HepG2 (cell line): ENCODE results near the gene EPN3. TPM values are rescaled to one million over a fixed set of nuclear protein-coding genes. Genes with fewer than 3 reads are reported as not detected.
A peak's percentile ranks its signal among the peaks of the same experiment; 100 is the strongest.

Experiments
- DNMT3B ChIP-seq: conservative IDR thresholded peaks from 2 replicates; pipeline ENCODE4 v1.6.1; 2016; ENCODE audit warnings: missing biosample characterization, control low read depth
- NCOA1 ChIP-seq: sonication (generic); formaldehyde crosslinking; IDR thresholded peaks from 2 replicates; pipeline ENCODE4 v1.9.0; 2021; ENCODE audit warnings: missing genetic modification reagents
- PHF8 ChIP-seq: sonication (generic); formaldehyde crosslinking; IDR thresholded peaks from 2 replicates; pipeline ENCODE4 v1.5.0; 2020; ENCODE audit warnings: missing genetic modification reagents
- RBM22 ChIP-seq: fragments of 200-400 bp; formaldehyde crosslinking; optimal IDR thresholded peaks from 2 replicates; pipeline ENCODE3; 2017; ENCODE audit warnings: mild to moderate bottlenecking, low read length, moderate library complexity
- RFX5 ChIP-seq: IDR thresholded peaks from 2 replicates; pipeline ENCODE4 v1.6.1; 2011; ENCODE audit warnings: low read depth, low read length, improper control_type of control experiment
- SALL1 ChIP-seq: sonication (generic); formaldehyde crosslinking; IDR thresholded peaks from 2 replicates; pipeline ENCODE4 v1.8.0; 2022; ENCODE audit warnings: mild to moderate bottlenecking, missing genetic modification reagents
- SAP130 ChIP-seq: IDR thresholded peaks from 2 replicates; pipeline ENCODE4 v1.6.1; 2016; ENCODE audit warnings: low read depth
- ZNF317 ChIP-seq: sonication (generic); formaldehyde crosslinking; IDR thresholded peaks from 2 replicates; pipeline ENCODE4 v1.5.0; 2020; ENCODE audit warnings: mild to moderate bottlenecking, missing genetic modification reagents
- ZNF557 ChIP-seq: sonication (generic); formaldehyde crosslinking; IDR thresholded peaks from 2 replicates; pipeline ENCODE4 v1.4.0; 2020; ENCODE audit warnings: missing genetic modification reagents
- ZNF558 ChIP-seq: sonication (generic); formaldehyde crosslinking; IDR thresholded peaks from 2 replicates; pipeline ENCODE4 v1.9.0; 2022; ENCODE audit warnings: mild to moderate bottlenecking, missing genetic modification reagents, borderline replicate concordance
- ZNF678 ChIP-seq: sonication (generic); formaldehyde crosslinking; IDR thresholded peaks from 2 replicates; pipeline ENCODE4 v1.4.0; 2020; ENCODE audit warnings: mild to moderate bottlenecking, missing genetic modification reagents
- ZNF746 ChIP-seq: sonication (generic); formaldehyde crosslinking; IDR thresholded peaks from 2 replicates; pipeline ENCODE4 v1.8.0; 2022; ENCODE audit warnings: mild to moderate bottlenecking, missing genetic modification reagents
- polyA plus RNA-seq, 8 experiments: library from polyadenylated mRNA; depleted of rRNA in 3 of 8; stranded (reverse) in 7 of 8; unstranded in 1 of 8; fragments of >200 nt; fragmentation: Illumina TruSeq in 4 of 8; extraction: Trizol in 4 of 8; gene quantifications; 2 replicates each; pipeline versions ENCODE4 v1.2.1 to v1.2.3, GENCODE V29; 2011 to 2016; ENCODE audit warnings: low read depth in 4 of 8, missing spikeins in 1 of 8, mixed read lengths in 1 of 8; ENCODE audit not compliant: insufficient read depth in 1 of 8
- total RNA-seq, 5 experiments: library from RNA; depleted of rRNA; stranded (reverse); fragments of >200 nt; fragmentation: Illumina TruSeq; extraction: Trizol; gene quantifications; 2 replicates each; pipeline ENCODE4 v1.2.3, GENCODE V29; 2016; ENCODE audit warnings: low read depth in 1 of 5
- TF ChIP-seq, protein P1 (sequence below): sonication (generic); formaldehyde crosslinking; IDR thresholded peaks from 2 replicates; pipeline ENCODE4 v1.4.0; 2020; ENCODE audit warnings: missing genetic modification reagents
- TF ChIP-seq, protein P2 (sequence below): sonication (generic); formaldehyde crosslinking; IDR thresholded peaks from 2 replicates; pipeline ENCODE4 v1.5.0; 2020; ENCODE audit warnings: mild to moderate bottlenecking, missing genetic modification reagents
- TF ChIP-seq, protein P3 (sequence below): sonication (generic); formaldehyde crosslinking; conservative IDR thresholded peaks from 2 replicates; pipeline ENCODE4 v1.8.0; 2022; ENCODE audit warnings: missing genetic modification reagents
- TF ChIP-seq, protein P4 (sequence below): IDR thresholded peaks from 2 replicates; pipeline ENCODE4 v1.4.0; 2020; ENCODE audit warnings: mild to moderate bottlenecking, missing genetic modification reagents
- TF ChIP-seq, protein P5 (sequence below), 2 experiments: sonication (generic) in 1 of 2; formaldehyde crosslinking in 1 of 2; IDR thresholded peaks; 2 replicates each; pipeline versions ENCODE4 v1.4.0 to v1.6.1; 2018 to 2020; ENCODE audit warnings: missing genetic modification reagents in 2 of 2, borderline replicate concordance in 1 of 2, low read depth in 1 of 2, mild to moderate bottlenecking in 1 of 2, missing biosample characterization in 1 of 2

Gene EPN3
- total and polyA plus RNA-seq, 2 of the 13 experiments (the other 11 are each of a cell fraction or from before 2014, with no cell fraction given), result 0.11 to 0.95 TPM

DNA sequence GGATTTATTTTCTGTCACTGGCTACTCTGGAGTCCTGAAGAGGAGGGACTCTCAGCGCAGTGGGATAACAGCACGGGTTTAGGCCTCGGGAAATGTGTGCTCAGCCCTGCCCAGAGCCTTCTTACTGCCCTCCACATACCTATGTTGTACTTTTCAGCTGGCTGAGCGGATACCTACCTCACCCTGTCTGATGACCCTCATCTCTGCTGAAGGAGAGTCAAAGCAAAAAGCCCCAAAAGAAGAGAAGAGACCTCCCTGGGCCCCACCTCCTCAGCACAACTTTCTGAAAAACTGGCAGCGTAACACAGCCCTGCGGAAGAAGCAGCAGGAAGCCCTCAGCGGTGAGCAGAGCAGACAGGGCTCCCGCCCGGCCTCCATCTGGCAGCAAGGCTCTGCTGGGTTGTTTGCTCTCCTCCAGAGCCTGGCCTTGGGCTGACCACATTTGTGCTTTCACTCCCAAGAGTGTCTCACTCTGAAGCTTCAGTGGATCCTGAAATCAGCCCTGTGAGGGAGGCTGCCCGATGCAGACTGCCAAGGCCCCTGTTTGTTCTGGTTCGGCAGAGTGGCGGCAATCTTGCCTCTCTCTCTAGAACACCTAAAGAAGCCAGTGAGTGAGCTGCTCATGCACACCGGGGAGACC is 14.0 kb upstream of the EPN3 start (continued):
- TF ChIP-seq, protein P1, sequence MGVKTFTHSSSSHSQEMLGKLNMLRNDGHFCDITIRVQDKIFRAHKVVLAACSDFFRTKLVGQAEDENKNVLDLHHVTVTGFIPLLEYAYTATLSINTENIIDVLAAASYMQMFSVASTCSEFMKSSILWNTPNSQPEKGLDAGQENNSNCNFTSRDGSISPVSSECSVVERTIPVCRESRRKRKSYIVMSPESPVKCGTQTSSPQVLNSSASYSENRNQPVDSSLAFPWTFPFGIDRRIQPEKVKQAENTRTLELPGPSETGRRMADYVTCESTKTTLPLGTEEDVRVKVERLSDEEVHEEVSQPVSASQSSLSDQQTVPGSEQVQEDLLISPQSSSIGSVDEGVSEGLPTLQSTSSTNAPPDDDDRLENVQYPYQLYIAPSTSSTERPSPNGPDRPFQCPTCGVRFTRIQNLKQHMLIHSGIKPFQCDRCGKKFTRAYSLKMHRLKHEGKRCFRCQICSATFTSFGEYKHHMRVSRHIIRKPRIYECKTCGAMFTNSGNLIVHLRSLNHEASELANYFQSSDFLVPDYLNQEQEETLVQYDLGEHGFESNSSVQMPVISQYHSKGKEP (CRISPR knock-in tag), result no peak
- TF ChIP-seq, protein P2, sequence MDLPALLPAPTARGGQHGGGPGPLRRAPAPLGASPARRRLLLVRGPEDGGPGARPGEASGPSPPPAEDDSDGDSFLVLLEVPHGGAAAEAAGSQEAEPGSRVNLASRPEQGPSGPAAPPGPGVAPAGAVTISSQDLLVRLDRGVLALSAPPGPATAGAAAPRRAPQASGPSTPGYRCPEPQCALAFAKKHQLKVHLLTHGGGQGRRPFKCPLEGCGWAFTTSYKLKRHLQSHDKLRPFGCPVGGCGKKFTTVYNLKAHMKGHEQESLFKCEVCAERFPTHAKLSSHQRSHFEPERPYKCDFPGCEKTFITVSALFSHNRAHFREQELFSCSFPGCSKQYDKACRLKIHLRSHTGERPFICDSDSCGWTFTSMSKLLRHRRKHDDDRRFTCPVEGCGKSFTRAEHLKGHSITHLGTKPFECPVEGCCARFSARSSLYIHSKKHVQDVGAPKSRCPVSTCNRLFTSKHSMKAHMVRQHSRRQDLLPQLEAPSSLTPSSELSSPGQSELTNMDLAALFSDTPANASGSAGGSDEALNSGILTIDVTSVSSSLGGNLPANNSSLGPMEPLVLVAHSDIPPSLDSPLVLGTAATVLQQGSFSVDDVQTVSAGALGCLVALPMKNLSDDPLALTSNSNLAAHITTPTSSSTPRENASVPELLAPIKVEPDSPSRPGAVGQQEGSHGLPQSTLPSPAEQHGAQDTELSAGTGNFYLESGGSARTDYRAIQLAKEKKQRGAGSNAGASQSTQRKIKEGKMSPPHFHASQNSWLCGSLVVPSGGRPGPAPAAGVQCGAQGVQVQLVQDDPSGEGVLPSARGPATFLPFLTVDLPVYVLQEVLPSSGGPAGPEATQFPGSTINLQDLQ (CRISPR knock-in tag), result peak; percentile 45; the same call in 1 of the 2 replicates
- TF ChIP-seq SALL1 (CRISPR knock-in tag) (peak; percentile 37; the same call in 1 of the 2 replicates), ZNF558 (CRISPR knock-in tag) (peak; percentile 31; the same call in 1 of the 2 replicates), PHF8 (0 out of 2 replicates have a peak, but pooled peaks have one; percentile 18), DNMT3B (CRISPR knock-in tag) (no peak), RBM22 (no peak), NCOA1 (CRISPR knock-in tag) (no peak), ZNF557 (no peak), RFX5 (no peak), ZNF317 (CRISPR knock-in tag) (no peak), SAP130 (CRISPR knock-in tag) (peak; percentile 36; the same call in 1 of the 2 replicates), ZNF678 (CRISPR knock-in tag) (no peak), ZNF746 (CRISPR knock-in tag) (no peak)
- TF ChIP-seq, protein P3, sequence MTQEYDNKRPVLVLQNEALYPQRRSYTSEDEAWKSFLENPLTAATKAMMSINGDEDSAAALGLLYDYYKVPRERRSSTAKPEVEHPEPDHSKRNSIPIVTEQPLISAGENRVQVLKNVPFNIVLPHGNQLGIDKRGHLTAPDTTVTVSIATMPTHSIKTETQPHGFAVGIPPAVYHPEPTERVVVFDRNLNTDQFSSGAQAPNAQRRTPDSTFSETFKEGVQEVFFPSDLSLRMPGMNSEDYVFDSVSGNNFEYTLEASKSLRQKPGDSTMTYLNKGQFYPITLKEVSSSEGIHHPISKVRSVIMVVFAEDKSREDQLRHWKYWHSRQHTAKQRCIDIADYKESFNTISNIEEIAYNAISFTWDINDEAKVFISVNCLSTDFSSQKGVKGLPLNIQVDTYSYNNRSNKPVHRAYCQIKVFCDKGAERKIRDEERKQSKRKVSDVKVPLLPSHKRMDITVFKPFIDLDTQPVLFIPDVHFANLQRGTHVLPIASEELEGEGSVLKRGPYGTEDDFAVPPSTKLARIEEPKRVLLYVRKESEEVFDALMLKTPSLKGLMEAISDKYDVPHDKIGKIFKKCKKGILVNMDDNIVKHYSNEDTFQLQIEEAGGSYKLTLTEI (CRISPR knock-in tag), result no peak
- TF ChIP-seq, protein P4, sequence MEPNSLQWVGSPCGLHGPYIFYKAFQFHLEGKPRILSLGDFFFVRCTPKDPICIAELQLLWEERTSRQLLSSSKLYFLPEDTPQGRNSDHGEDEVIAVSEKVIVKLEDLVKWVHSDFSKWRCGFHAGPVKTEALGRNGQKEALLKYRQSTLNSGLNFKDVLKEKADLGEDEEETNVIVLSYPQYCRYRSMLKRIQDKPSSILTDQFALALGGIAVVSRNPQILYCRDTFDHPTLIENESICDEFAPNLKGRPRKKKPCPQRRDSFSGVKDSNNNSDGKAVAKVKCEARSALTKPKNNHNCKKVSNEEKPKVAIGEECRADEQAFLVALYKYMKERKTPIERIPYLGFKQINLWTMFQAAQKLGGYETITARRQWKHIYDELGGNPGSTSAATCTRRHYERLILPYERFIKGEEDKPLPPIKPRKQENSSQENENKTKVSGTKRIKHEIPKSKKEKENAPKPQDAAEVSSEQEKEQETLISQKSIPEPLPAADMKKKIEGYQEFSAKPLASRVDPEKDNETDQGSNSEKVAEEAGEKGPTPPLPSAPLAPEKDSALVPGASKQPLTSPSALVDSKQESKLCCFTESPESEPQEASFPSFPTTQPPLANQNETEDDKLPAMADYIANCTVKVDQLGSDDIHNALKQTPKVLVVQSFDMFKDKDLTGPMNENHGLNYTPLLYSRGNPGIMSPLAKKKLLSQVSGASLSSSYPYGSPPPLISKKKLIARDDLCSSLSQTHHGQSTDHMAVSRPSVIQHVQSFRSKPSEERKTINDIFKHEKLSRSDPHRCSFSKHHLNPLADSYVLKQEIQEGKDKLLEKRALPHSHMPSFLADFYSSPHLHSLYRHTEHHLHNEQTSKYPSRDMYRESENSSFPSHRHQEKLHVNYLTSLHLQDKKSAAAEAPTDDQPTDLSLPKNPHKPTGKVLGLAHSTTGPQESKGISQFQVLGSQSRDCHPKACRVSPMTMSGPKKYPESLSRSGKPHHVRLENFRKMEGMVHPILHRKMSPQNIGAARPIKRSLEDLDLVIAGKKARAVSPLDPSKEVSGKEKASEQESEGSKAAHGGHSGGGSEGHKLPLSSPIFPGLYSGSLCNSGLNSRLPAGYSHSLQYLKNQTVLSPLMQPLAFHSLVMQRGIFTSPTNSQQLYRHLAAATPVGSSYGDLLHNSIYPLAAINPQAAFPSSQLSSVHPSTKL, result peak; percentile 35; the same call in 1 of the 2 replicates
- TF ChIP-seq, protein P5, sequence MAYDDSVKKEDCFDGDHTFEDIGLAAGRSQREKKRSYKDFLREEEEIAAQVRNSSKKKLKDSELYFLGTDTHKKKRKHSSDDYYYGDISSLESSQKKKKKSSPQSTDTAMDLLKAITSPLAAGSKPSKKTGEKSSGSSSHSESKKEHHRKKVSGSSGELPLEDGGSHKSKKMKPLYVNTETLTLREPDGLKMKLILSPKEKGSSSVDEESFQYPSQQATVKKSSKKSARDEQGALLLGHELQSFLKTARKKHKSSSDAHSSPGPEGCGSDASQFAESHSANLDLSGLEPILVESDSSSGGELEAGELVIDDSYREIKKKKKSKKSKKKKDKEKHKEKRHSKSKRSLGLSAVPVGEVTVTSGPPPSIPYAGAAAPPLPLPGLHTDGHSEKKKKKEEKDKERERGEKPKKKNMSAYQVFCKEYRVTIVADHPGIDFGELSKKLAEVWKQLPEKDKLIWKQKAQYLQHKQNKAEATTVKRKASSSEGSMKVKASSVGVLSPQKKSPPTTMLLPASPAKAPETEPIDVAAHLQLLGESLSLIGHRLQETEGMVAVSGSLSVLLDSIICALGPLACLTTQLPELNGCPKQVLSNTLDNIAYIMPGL (CRISPR knock-in tag; IDR thresholded peaks at IDR 0.05; ENCODE audit: borderline replicate concordance in 1 of 2, low read depth in 1 of 2), result no peak
